HG03175 (cell line): Measurements from ENCODE around the gene MAP3K13.

Experiments used
- ATAC-seq: cut with Tn5 transposase; IDR thresholded peaks from one replicate; pipeline ENCODE4 v1.9.1; 2021; ENCODE audit warnings: mild to moderate bottlenecking, moderate library complexity; ENCODE audit not compliant: unreplicated experiment

The MAP3K13 gene

GRCh38 chr3:185362850-185363661 lies at the start of gene MAP3K13:
Gene MAP3K13, plus strand, starts transcription at chr3:185363136. Its CDS starts 65,446 bp downstream, at chr3:185428582.
- peak; percentile 96 for ATAC-seq

- no peak for ATAC-seq
Observed at GRCh38 chr3:185313693-185314246, 49.2 kb upstream of the MAP3K13 start.

- no peak for ATAC-seq
Observed at GRCh38 chr3:185316740-185317412, 46.1 kb upstream of the MAP3K13 start.

DNA sequence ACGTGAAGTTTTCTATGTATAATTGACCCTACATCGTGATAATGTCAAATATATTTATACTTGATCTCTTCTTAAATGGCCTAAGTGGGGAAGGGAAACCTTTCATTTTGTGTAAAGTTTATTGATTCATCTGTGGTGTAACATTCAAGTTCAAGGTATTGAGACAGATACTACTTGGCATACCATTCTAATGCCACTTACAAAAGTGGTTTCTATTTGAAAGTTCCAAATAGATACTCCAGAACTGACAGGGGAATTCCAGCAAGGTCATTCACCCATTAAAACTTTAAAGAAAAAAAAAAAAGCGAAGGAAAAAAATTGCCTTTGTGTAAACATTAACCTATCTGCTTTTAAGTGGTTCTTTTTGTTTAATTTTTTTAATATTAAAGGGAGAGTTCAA lies 45.3 kb upstream of the MAP3K13 start:
- no peak for ATAC-seq

DNA sequence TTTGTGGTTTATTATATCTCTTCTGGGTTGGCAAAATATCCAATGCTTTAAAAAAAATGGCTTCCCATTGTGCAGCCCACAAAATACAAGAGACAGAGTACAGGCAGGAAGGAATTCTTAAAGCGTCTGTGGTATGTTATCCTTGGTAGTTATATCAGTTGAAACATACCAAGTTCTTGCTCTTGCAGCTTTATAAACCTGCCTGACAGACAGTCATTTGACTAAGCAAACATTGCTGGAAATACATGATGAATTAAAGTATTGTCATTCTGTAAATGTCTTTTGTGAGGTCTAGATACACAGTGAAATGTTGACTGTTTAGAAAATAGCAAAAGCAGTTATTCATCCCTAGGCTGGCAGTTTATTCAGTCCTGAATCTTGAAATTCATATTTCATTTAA lies 44.8 kb upstream of the MAP3K13 start:
- ATAC-seq = no peak

GRCh38 chr3:185319801-185320200 lies 43.1 kb upstream of the MAP3K13 start:
- no peak for ATAC-seq

GRCh38 chr3:185320949-185321348 lies 42.0 kb upstream of the MAP3K13 start:
- ATAC-seq = no peak

DNA sequence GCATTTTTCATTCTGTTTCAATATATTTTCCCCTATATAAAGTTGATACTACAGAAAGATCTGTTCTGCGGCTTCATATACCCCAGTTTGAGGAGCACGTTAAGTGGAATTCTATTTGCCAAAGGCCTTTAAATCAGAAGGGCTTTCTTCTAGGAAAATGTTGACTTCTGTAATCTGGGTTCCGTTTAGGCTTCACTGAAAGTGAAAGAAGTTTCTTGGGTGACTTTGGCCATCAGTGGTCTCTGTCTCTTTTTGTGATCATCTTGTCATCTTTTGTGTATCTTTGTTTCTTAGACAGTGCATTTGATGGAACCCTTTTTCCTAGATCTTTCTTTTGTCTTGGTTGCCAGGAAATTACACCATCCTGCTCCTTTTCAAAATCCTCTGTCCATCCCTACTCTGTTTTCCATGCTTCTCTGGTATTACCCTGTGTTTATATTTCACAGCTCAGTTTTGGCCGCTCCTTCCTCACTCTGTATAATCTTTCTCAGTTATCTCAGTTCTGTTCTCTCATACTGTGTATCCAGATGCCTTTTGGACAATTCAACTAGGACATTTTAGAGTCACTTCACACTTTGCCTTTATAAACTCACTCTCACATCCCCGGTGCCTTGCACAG lies 40.7 kb upstream of the MAP3K13 start:
- ATAC-seq = no peak

DNA sequence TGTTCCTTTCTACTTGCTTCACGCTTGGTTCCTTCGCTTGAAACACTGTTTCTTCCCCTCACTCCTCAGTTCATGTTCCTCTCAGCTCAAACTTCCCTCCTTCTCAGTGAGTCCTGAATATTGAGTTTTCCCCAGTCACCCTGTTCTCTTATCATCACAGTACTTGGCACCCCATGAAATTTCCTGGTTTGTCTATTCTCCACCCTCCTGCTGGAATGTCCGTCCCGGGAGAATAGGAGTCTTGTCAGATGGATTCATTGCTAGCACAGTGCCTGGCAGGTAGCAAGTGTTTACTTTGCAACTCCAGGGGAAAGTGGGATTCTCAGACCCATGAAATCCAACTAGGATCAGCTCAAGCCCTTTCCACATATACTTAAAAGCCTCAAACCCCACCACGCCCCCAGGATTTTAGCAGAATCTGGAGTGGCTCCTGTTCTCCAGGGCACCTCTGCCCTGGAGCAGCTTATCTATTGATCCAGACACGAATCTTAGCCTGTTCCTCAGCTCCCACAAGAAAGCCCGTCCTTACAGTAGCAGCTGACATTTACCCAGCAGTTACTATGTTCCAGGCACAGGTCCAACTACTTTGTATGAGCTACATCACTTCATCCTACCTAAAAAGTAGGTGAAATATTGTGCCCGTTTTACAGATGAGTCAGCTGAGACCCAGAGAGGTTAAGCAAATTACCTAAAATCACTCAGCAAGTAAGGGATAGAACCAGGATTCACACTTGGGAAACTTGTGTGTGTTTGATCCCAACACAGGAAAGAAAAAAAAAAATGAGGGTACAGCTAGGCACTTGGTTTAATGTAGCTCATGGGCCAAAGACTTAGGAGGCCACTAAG lies 36.8 kb upstream of the MAP3K13 start:
- no peak for ATAC-seq

DNA sequence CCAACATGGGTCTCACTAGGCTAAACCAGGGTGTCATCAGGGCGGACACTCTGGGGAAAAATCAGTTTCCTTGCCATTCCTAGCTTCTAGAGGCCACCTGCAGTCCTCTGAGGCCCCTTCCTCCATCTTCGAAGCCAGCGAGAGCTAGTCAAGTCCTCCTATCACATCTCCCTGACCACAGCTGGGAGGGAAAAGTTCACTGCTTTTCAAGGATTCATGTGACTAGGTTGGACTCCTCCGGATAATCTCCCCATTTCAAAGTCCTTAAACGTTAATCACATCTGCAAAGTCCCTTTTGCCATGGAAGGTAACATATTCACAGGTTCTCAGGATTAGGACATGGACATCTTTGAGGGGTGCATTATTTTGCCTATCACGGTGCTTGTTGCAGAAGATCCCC lies 35.9 kb upstream of the MAP3K13 start:
- ATAC-seq = no peak

GRCh38 chr3:185328324-185329004 lies 34.5 kb upstream of the MAP3K13 start:
- ATAC-seq = no peak

DNA sequence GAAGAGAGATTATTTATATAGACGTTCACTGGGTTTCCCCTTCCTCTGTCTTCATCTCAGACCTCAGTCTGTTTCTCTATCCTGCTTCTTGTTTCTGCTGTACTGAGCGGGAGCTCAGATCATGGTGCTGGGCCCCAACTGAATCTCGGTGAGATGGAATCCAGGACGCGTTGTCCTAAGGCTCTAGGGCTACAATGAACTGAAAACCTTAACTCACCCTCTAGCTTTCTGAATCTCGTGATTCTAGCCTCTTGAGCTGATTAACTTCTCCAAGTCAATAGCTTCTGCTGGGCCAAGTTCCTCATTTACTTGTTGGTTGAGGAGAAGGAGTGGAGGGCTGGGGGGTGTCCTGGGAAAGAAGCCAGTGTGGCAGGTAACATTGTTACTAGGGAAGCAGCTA lies 32.7 kb upstream of the MAP3K13 start:
- no peak for ATAC-seq

- no peak for ATAC-seq
Observed at GRCh38 chr3:185330644-185331043, 32.3 kb upstream of the MAP3K13 start.

DNA sequence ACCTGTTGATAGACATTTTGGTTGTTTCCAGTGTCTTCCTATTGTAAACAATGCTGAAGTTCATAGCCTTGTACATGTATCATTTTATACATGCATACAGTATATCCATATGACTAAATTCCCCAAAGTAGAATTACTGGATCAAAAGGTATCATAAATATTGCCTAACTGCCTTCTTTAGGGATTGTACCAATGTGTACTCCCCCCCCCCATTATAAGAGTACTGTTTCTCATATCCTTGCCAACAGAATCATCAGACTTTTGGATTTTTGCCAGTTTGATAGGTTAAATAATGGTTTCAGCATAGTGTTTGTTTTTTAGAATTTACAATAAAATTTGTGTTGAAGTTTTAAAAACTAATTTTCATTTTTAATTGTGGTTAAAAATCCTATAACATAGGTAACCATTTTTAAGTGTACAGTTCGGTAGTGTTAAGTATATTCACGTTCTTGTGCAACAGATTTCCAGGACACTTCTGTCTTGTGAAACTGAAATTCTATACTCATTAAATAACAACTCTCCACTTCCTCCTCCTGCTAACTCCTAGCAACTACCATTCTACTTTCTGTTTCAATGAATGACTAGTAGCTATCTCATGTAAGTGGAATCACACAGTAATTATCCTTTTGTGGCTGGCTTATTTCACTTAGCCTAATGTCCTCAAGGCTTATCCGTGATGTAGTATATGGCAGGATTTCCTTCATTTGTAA lies 30.8 kb upstream of the MAP3K13 start:
- peak; percentile 100 for ATAC-seq

- ATAC-seq = no peak
Observed at GRCh38 chr3:185335799-185336198, 27.1 kb upstream of the MAP3K13 start.

DNA sequence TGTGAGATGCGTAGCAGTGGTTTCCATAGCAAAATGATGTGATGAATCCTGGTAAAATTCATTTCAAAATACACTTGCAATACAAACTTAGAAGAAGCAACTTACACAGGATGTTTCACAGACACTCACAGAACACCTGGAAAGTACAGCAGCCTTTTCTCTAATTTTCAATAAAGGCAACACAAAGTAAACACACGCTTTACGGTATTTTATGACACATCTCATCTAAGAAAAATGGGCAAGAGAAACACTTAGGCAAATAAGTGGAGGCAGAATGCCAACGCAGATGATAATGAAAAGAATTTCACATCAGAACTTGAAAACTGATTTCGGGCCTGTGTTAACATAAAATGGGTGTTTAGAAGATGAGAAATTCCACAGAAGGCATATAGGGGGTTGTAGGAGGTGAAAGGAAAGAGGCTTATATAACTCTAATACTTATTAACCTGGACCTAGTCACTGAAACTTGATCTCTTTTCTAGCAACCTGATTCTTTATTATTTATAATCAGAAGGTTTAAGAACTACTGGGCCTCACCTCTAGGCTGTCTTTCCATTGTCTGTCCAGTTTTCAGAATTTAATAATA lies 25.6 kb upstream of the MAP3K13 start:
- ATAC-seq = no peak

DNA sequence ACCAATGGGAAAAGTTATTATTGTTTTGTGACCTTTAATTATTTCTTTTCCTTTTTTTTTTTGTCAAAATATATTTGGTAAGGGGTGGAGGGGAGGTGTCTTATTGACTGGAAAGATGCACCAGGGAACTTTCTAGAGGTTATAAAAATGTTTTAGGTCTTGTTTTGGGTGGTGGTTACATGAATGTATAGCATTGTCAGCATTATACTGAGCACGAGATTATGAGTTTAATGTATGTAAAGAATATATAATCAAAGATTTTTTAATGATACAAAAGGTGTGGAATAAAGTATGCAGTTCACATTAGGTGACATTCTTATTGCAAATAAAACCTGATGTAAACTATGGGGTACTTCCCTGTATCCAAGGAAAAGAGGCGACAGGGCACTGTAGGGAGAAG lies 23.0 kb upstream of the MAP3K13 start:
- ATAC-seq = no peak

DNA sequence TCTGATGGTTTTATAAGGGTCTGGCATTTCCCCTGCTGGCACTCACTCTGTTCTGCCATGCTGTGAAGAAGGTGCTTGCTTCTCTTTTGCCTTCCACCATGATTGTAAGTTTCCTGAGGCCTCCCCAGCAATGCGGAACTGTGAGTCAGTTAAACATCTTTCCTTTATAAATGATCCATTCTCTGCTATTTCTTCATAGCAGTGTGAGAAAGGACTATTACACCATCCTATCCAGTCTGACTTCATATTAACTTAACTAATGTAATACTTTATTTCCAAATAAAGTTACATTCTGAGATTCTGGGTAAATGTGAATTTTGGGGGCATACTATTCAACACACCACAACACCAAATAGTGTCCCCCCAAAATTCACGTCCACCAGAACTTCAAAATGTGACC lies 22.2 kb upstream of the MAP3K13 start:
- no peak for ATAC-seq
